MG63 (cell line): ENCODE results near the gene RBMS2. TPM values are rescaled to one million over a fixed set of nuclear protein-coding genes. Genes with fewer than 3 reads are reported as not detected.
"Not testable (repeated sequence)": the region's sequence is repeated elsewhere in the genome, so short reads cannot be mapped to it uniquely, and the experiment has no call there.

Source experiments
- DNase-seq: peaks from one replicate; pipeline ENCODE4 v3.0.0-alpha.2; 2020
- H3K27me3 ChIP-seq: fragments of 250-450 bp; sonication (Bioruptor Pico); 2 replicates; pipeline ENCODE4 v1.5.1; 2020; ENCODE audit warnings: mild to moderate bottlenecking, moderate library complexity
- H3K36me3 ChIP-seq: fragments of 250-450 bp; sonication (Bioruptor Pico); 2 replicates; pipeline ENCODE4 v1.5.1; 2020; ENCODE audit warnings: mild to moderate bottlenecking, moderate library complexity
- H3K4me3 ChIP-seq: fragments of 250-450 bp; sonication (Bioruptor Pico); 2 replicates; pipeline ENCODE4 v1.5.1; 2020; ENCODE audit warnings: mild to moderate bottlenecking, moderate library complexity
- H3K9me3 ChIP-seq: fragments of 250-450 bp; sonication (Bioruptor Pico); 2 replicates; pipeline ENCODE4 v1.5.1; 2020; ENCODE audit warnings: mild to moderate bottlenecking, moderate library complexity
- total RNA-seq: library from RNA; depleted of rRNA; stranded (reverse); fragments of >200 nt; shearing (Covaris generic); gene quantifications from 2 replicates; pipeline ENCODE4 v1.2.3, GENCODE V29; 2014; ENCODE audit warnings: low replicate concordance

RBMS2 gene
- total RNA-seq, 1 experiment from 2014 or later: 4.4 TPM

GRCh38 chr12:56545023-56545604 lies 23.5 kb downstream of the RBMS2 start:
- H3K4me3 ChIP-seq: no peak overlapping the region
- H3K27me3 ChIP-seq: no peaks in the 10 kb centered on the region
- H3K9me3 ChIP-seq: no peaks in the 10 kb centered on the region
- no peak for DNase-seq
- H3K36me3 ChIP-seq: peaks cover 2% of the 10 kb centered on the region; the same call in 1 of the 2 replicates

GRCh38 chr12:56546680-56547079 lies 25.1 kb downstream of the RBMS2 start:
- H3K27me3 ChIP-seq: no peaks in the 10 kb centered on the region
- peaks cover 2% of the 10 kb centered on the region; the same call in 1 of the 2 replicates for H3K36me3 ChIP-seq
- DNase-seq: no peak
- H3K4me3 ChIP-seq: no peak overlapping the region
- no peaks in the 10 kb centered on the region for H3K9me3 ChIP-seq

GRCh38 chr12:56551070-56551469 lies 29.4 kb downstream of the RBMS2 start:
- H3K36me3 ChIP-seq: peaks cover 2% of the 10 kb centered on the region
- no peak for DNase-seq
- H3K27me3 ChIP-seq: no peaks in the 10 kb centered on the region
- H3K4me3 ChIP-seq: no peak overlapping the region
- no peaks in the 10 kb centered on the region for H3K9me3 ChIP-seq

GRCh38 chr12:56565510-56566101 lies 44.0 kb downstream of the RBMS2 start:
- DNase-seq: no peak
- Histone ChIP-seq H3K27me3 (no peaks in the 10 kb centered on the region), H3K4me3 (no peak overlapping the region)

GRCh38 chr12:56568146-56568545 lies 46.5 kb downstream of the RBMS2 start:
- Histone ChIP-seq H3K27me3 (no peaks in the 10 kb centered on the region), H3K4me3 (no peak overlapping the region), H3K36me3 (peaks cover 19% of the 10 kb centered on the region), H3K9me3 (no peaks in the 10 kb centered on the region)
- DNase-seq: no peak

More at GRCh38 chr12:56565510-56566101, 44.0 kb downstream of the RBMS2 start:
- peaks cover 31% of the 10 kb centered on the region for H3K36me3 ChIP-seq
- H3K9me3 ChIP-seq: no peaks in the 10 kb centered on the region

- Histone ChIP-seq H3K27me3 (no peaks in the 10 kb centered on the region), H3K9me3 (no peaks in the 10 kb centered on the region), H3K36me3 (peaks cover 21% of the 10 kb centered on the region), H3K4me3 (no peak overlapping the region)
- no peak for DNase-seq
Measured at GRCh38 chr12:56571121-56571520, 49.5 kb downstream of the RBMS2 start.

GRCh38 chr12:56572288-56572687 lies 50.7 kb downstream of the RBMS2 start:
- H3K36me3 ChIP-seq: peaks cover 21% of the 10 kb centered on the region
- no peak for DNase-seq
- H3K4me3 ChIP-seq: no peak overlapping the region

GRCh38 chr12:56574210-56574609 lies 52.6 kb downstream of the RBMS2 start:
- no peak overlapping the region for H3K4me3 ChIP-seq
- DNase-seq: no peak
- H3K27me3 ChIP-seq: no peaks in the 10 kb centered on the region
- H3K36me3 ChIP-seq: peaks cover 17% of the 10 kb centered on the region
- no peaks in the 10 kb centered on the region for H3K9me3 ChIP-seq

More at GRCh38 chr12:56572288-56572687, 50.7 kb downstream of the RBMS2 start:
- no peaks in the 10 kb centered on the region for H3K27me3 ChIP-seq
- no peaks in the 10 kb centered on the region for H3K9me3 ChIP-seq

GRCh38 chr12:56577248-56577647 lies 55.6 kb downstream of the RBMS2 start:
- not testable (repeated sequence) for H3K27me3 ChIP-seq, H3K4me3 ChIP-seq, H3K9me3 ChIP-seq, DNase-seq
- H3K36me3 ChIP-seq: peaks cover 13% of the 10 kb centered on the region

- no peaks in the 10 kb centered on the region for H3K9me3 ChIP-seq
- DNase-seq: no peak
- peaks cover 11% of the 10 kb centered on the region for H3K36me3 ChIP-seq
- no peaks in the 10 kb centered on the region for H3K27me3 ChIP-seq
- H3K4me3 ChIP-seq: no peak overlapping the region
Measured at GRCh38 chr12:56578983-56579546, 57.4 kb downstream of the RBMS2 start.

- H3K36me3 ChIP-seq: peaks cover 14% of the 10 kb centered on the region
- no peak for DNase-seq
Measured at GRCh38 chr12:56581418-56582145, 60.0 kb downstream of the RBMS2 start.

GRCh38 chr12:56585098-56585497 lies 63.5 kb downstream of the RBMS2 start:
- Histone ChIP-seq H3K36me3 (peaks cover 28% of the 10 kb centered on the region), H3K27me3 (no peaks in the 10 kb centered on the region), H3K4me3 (no peak overlapping the region), H3K9me3 (no peaks in the 10 kb centered on the region)
- DNase-seq: no peak

More at GRCh38 chr12:56581418-56582145, 60.0 kb downstream of the RBMS2 start:
- Histone ChIP-seq H3K9me3 (no peaks in the 10 kb centered on the region), H3K27me3 (no peaks in the 10 kb centered on the region), H3K4me3 (no peak overlapping the region)

GRCh38 chr12:56589783-56590182 lies 68.2 kb downstream of the RBMS2 start:
- Histone ChIP-seq H3K4me3 (no peak overlapping the region), H3K36me3 (peaks cover 43% of the 10 kb centered on the region)
- no peak for DNase-seq

GRCh38 chr12:56590237-56590830 lies 68.7 kb downstream of the RBMS2 start:
- Histone ChIP-seq H3K27me3 (no peaks in the 10 kb centered on the region), H3K36me3 (peaks cover 41% of the 10 kb centered on the region), H3K9me3 (no peaks in the 10 kb centered on the region), H3K4me3 (no peak overlapping the region)
- no peak for DNase-seq

More at GRCh38 chr12:56589783-56590182, 68.2 kb downstream of the RBMS2 start:
- Histone ChIP-seq H3K27me3 (no peaks in the 10 kb centered on the region), H3K9me3 (no peaks in the 10 kb centered on the region)

GRCh38 chr12:56591126-56591525 lies 69.5 kb downstream of the RBMS2 start:
- no peak for DNase-seq
- Histone ChIP-seq H3K36me3 (peaks cover 37% of the 10 kb centered on the region), H3K9me3 (no peaks in the 10 kb centered on the region)

GRCh38 chr12:56591961-56592360 lies 70.3 kb downstream of the RBMS2 start:
- DNase-seq: no peak
- Histone ChIP-seq H3K27me3 (no peaks in the 10 kb centered on the region), H3K36me3 (peaks cover 40% of the 10 kb centered on the region), H3K4me3 (no peak overlapping the region), H3K9me3 (no peaks in the 10 kb centered on the region)

More at GRCh38 chr12:56591126-56591525, 69.5 kb downstream of the RBMS2 start:
- no peak overlapping the region for H3K4me3 ChIP-seq
- H3K27me3 ChIP-seq: no peaks in the 10 kb centered on the region
